KOPT-K1 (cell line): ENCODE measurements around the gene CLEC3B.

ENCODE experiments used
- H3K27ac ChIP-seq: fragments of 200-600 bp; sonication (generic); 2 replicates; pipeline ENCODE4 v1.5.1; 2016; ENCODE audit warnings: antibody characterized with exemption, mild to moderate bottlenecking, low read depth, low read length; ENCODE audit not compliant: poor library complexity, severe bottlenecking
- H3K36me3 ChIP-seq: fragments of 200-600 bp; sonication (generic); 2 replicates; pipeline ENCODE4 v1.5.1; 2017; ENCODE audit warnings: antibody characterized with exemption, mild to moderate bottlenecking, low read length, moderate library complexity; ENCODE audit not compliant: insufficient read depth
- H3K9me3 ChIP-seq: fragments of 200-600 bp; sonication (generic); 2 replicates; pipeline ENCODE4 v1.5.1; 2017; ENCODE audit warnings: antibody characterized with exemption, low read length, mild to moderate bottlenecking; ENCODE audit not compliant: insufficient read depth, poor library complexity, severe bottlenecking

Gene CLEC3B

DNA sequence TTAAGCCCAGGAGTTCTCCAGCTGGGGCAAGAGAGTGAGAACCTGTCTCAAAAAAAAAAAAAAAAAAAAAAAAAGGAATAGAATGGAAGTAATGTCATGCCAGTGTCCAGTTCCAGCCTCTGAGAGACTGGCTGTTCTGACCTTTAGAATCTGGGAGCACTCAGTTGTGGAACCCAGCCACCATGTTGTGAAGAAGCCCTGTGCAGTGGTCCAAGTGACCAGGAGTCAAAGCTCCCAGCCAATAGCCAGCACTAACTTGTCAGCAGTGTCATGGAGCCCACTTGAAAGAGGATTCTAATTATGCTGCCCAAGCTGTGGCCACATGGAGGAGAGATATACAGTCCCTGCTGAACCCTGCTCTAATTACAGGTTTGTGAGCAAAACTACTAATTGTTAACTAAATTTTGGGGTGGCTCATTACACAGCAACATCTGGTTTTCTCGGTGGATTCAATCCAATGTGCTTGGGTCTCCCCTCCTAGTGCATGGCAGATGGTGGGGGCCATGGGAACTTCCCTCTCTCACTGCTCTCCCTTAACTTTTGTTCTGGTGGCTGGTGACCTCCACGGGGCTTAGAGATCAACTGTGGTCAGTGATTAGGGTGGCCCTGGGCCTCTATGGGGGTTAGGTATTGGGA lies 55.5 kb downstream of the CLEC3B start:
- no peaks in the 10 kb centered on the region for H3K36me3 ChIP-seq
- no peak overlapping the region for H3K27ac ChIP-seq
- no peaks in the 10 kb centered on the region for H3K9me3 ChIP-seq

- no peak overlapping the region for H3K27ac ChIP-seq
- no peaks in the 10 kb centered on the region for H3K36me3 ChIP-seq
- H3K9me3 ChIP-seq: no peaks in the 10 kb centered on the region
These were observed 56.0 kb downstream of the CLEC3B start for GRCh38 chr3:45082142-45082538.

DNA sequence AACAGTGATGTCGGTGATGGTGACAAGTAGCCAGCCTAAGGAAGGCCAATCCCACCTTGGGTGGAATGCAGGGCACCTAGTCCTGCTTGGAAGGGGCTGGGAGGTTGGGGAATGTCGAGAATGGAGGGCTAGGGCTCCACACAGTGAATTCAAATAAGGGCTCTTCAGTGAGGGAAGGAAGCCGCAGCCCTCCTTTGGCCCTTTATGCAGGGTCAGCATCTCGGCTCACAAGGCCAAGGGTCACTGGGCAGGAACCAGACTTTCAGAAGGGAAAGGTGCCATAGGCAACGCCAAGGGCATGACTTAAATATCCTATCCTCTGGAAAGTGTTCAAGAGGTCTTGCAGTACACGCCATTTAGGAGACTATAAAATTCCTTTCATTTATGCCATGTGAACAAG lies 56.9 kb downstream of the CLEC3B start:
- H3K36me3 ChIP-seq: no peaks in the 10 kb centered on the region
- H3K27ac ChIP-seq: no peak overlapping the region
- no peaks in the 10 kb centered on the region for H3K9me3 ChIP-seq

DNA sequence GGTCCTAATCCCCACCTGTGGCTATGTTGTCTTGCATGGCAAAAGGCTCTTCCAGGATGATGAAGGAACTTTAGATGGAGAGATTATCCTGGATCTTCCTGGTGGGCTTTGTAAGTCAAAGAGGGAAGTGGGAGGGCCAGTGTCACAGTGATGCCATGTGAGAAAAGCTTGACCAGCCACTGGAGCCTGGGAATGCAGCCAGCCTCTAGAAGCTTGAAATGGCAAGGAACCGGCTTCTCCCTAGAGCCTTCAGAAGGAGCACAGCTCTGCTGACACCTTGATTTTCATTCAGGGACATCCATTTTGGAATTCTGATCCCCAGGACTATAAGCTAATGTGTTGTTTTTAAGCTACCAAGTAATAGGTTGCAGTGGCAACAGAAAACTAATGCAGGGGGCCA lies 58.3 kb downstream of the CLEC3B start:
- no peak overlapping the region for H3K27ac ChIP-seq
- no peaks in the 10 kb centered on the region for H3K36me3 ChIP-seq
- H3K9me3 ChIP-seq: no peaks in the 10 kb centered on the region

- Histone ChIP-seq H3K27ac (no peak overlapping the region), H3K9me3 (no peaks in the 10 kb centered on the region), H3K36me3 (no peaks in the 10 kb centered on the region)
These were observed 59.0 kb downstream of the CLEC3B start for GRCh38 chr3:45084820-45085816.
